ENCODE measurements around the gene SH3PXD2B. TPM values are rescaled to one million over a fixed set of nuclear protein-coding genes. Genes with fewer than 3 reads are reported as not detected.

Gene SH3PXD2B
- total RNA-seq, 2 donors from 2014 or later, result 12.2 to 13.2 TPM

DNA sequence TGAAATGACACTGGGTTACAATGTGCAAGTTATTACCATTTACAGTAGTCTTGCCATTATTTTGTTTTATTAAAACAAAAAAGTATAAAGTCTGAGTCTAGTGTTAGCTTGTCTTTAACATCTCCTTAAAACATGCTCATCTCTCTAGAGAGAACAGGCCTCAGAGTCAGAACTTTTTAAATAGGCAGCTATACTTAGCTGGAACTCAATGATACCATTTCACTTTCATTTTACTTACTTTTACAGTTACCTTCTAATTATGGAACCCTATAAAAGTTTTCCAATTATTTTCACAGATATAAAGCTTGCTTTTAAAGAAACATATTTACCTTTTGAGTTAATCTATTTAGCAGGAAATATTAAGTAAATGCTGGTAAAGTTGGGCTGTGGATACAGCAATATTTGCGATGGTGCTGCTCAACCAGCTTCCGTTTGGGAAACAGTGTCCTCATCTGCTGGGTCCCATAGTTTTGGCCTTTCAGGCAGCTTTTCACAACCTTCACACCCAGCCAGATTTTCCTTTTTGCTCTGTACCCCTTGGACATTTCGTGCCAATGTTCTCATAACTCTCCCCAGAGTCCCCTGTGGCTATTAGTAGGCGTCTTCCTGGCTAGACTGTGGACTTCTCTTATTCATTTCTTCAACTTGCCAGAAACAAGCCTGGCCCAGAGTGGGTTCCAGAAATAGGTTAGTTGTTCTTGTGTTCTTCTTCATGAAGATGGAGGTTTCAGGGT is 134.4 kb downstream of the SH3PXD2B start:
- Histone ChIP-seq H3K4me3 (no peak overlapping the region), H3K9ac (ENCODE audit: low read depth in 2 of 2, low read length in 2 of 2) (no peak overlapping the region), H3K27ac (no peak overlapping the region), H3K4me1 (no peaks in the 10 kb centered on the region), H3K36me3 (no peaks in the 10 kb centered on the region), H3K27me3 (no peaks in the 10 kb centered on the region), H3K9me3 (no peaks in the 10 kb centered on the region)
- intact Hi-C loops (cut with DNase I), result no loop called here
- TF ChIP-seq, protein P1, sequence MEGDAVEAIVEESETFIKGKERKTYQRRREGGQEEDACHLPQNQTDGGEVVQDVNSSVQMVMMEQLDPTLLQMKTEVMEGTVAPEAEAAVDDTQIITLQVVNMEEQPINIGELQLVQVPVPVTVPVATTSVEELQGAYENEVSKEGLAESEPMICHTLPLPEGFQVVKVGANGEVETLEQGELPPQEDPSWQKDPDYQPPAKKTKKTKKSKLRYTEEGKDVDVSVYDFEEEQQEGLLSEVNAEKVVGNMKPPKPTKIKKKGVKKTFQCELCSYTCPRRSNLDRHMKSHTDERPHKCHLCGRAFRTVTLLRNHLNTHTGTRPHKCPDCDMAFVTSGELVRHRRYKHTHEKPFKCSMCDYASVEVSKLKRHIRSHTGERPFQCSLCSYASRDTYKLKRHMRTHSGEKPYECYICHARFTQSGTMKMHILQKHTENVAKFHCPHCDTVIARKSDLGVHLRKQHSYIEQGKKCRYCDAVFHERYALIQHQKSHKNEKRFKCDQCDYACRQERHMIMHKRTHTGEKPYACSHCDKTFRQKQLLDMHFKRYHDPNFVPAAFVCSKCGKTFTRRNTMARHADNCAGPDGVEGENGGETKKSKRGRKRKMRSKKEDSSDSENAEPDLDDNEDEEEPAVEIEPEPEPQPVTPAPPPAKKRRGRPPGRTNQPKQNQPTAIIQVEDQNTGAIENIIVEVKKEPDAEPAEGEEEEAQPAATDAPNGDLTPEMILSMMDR (IDR thresholded peaks at IDR 0.05), result no peak
- no peak for DNase-seq

DNA sequence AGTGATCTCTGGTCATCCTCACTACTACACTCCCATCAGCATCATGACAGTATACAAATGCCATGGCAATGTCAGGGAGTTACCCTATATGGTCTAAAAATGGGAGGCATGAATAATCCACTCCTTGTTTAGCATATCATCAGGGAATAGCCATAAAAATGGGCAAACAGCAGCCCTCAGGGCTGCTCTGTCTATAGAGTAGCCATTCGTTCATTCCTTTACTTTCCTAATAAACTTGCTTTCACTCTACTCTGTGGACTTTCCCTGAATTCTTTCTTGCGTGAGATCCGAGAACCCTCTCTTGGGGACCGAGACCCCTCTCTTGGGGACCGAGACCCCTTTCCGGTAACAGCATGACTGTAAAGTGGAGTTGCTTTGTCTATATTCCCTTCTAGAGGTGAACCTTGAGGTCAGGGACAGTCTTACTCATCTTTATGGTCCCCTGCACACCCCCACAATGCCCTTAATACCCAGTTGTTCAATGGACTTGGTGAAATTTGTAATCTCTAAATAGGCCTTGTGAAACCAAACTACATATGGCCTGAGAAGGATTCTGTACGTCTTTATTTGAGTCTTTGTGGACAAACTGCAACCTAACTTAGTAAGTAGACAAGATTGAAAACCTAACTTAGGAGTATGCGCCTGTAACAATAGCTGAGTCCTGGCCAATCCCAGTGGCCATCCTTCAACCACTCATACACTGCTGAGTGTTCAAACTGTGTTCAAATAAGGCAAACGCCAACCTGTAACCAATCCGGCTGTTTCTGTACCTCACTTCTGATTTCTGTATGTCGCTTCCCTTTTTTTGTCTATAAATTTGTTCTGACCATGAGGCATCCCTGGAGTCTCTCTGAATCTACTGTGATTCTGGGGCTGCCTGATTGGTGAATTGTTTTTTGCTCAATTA is 138.5 kb downstream of the SH3PXD2B start:
- no peaks in the 10 kb centered on the region for H3K9me3 ChIP-seq
- TF ChIP-seq, protein P1 (IDR thresholded peaks at IDR 0.05), result no peak
- no peak overlapping the region for H3K4me3 ChIP-seq
- no peak overlapping the region for H3K9ac ChIP-seq (ENCODE audit: low read depth in 2 of 2, low read length in 2 of 2)
- intact Hi-C loops (cut with DNase I), result no loop called here
- no peaks in the 10 kb centered on the region for H3K27me3 ChIP-seq
- no peak for DNase-seq
- no peaks in the 10 kb centered on the region for H3K4me1 ChIP-seq
- no peaks in the 10 kb centered on the region for H3K36me3 ChIP-seq
- H3K27ac ChIP-seq, result no peak overlapping the region

DNA sequence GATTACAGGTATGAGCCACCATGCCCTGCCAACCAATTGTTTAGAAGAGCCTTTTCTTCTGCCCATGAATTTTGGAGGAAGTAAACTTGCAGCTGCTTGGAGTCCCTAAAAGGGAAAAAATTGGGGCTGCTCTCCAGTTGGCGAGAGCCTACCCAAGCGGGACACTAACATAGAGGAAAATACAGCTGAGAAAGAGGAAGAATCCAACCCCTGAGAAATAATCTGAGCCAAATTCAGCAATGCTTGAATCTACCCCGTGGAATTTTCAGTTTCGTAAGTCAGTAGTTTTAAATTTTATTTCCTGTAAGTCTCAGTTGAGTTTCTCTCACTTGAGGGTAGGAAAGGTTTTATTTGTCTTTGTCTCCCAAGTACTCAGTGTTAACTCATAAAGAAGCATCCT is 140.4 kb downstream of the SH3PXD2B start:
- Histone ChIP-seq H3K9me3 (no peaks in the 10 kb centered on the region), H3K9ac (ENCODE audit: low read depth in 2 of 2, low read length in 2 of 2) (no peak overlapping the region), H3K27me3 (no peaks in the 10 kb centered on the region), H3K4me1 (no peaks in the 10 kb centered on the region), H3K27ac (no peak overlapping the region), H3K4me3 (no peak overlapping the region), H3K36me3 (no peaks in the 10 kb centered on the region)
- DNase-seq, result no peak
- TF ChIP-seq, protein P1 (IDR thresholded peaks at IDR 0.05), result no peak
- intact Hi-C loops (cut with DNase I), result no loop called here

DNA sequence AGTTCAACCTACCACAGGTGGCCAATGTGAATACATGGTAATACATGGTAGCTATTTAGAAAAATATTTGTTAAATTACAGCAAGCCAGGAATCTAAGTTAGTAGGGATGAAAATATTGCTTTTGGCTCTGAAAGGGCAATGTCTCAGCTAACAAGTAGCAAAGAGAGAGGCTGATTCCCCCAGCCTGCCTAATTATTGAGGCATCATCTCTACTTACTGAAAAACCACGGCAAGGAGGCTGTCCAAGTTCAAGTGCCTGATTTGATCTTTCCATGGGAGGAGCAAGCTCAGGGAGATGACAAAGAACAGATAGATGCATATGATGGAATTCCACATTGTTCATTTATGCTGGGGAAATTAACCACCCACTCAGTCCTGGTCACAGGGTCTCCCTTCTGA is 142.0 kb downstream of the SH3PXD2B start:
- Histone ChIP-seq H3K27ac (no peak overlapping the region), H3K27me3 (no peaks in the 10 kb centered on the region), H3K4me1 (no peaks in the 10 kb centered on the region), H3K9ac (ENCODE audit: low read depth in 2 of 2, low read length in 2 of 2) (no peak overlapping the region), H3K9me3 (no peaks in the 10 kb centered on the region), H3K4me3 (no peak overlapping the region), H3K36me3 (no peaks in the 10 kb centered on the region)
- intact Hi-C loops (cut with DNase I), result no loop called here
- DNase-seq, result no peak
- TF ChIP-seq, protein P1 (IDR thresholded peaks at IDR 0.05), result no peak

DNA sequence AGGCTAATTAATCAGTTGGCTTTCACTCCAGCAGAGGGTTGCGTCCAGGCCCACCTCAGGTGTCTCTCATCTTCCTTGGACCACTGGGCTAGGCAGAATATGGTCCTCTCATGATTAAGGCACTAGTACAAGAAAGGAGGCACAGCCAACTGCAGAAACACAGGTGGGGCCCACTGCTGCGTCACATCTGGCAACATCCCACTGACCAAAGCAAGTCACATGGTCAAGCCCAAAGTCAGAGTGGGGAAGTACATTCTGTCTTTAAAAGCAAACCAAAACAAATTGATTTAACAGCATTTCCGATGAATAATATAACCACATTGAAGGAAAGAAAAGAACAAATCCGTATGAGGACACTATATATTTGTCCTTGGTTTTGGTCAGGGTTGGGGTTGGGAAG is 142.7 kb downstream of the SH3PXD2B start:
- Histone ChIP-seq H3K9me3 (no peaks in the 10 kb centered on the region), H3K4me1 (no peaks in the 10 kb centered on the region), H3K27me3 (no peaks in the 10 kb centered on the region), H3K36me3 (no peaks in the 10 kb centered on the region), H3K27ac (no peak overlapping the region), H3K9ac (ENCODE audit: low read depth in 2 of 2, low read length in 2 of 2) (no peak overlapping the region), H3K4me3 (no peak overlapping the region)
- TF ChIP-seq, protein P1 (IDR thresholded peaks at IDR 0.05), result no peak
- no peak for DNase-seq
- intact Hi-C loops (cut with DNase I), result no loop called here
